Measurements from ENCODE around the gene SULT1C3. TPM values are rescaled to one million over a fixed set of nuclear protein-coding genes. Genes with fewer than 3 reads are reported as not detected.

SULT1C3 gene
- total RNA-seq, 2 donors from 2014 or later = not detected

DNA sequence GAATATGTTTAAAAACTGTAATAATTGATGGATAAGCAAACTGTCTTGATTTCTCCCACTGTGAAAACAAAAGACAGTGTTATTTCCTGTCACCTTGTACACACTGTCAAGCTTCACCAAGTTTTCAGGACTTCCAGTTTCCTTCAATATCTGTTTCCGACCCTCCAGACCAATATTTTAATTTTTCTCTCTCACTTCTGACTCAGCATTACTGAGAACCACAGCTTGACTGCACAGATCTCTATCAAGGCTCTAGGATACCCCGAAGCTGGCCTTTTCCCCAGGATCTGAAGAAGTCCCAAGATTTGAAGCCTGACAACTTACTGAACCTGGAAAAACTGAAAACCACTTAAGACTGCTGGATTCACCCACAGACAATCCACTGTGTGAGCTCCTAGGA, 13.2 kb upstream of the SULT1C3 start:
- H3K36me3 Mint-ChIP-seq = no peaks in the 10 kb centered on the region
- no peak for ATAC-seq
- no peaks in the 10 kb centered on the region for H3K4me1 Mint-ChIP-seq (ENCODE audit: low read depth in 2 of 2)
- peaks cover 3 to 7% of the 10 kb centered on the region in 2 donors for H3K27me3 Mint-ChIP-seq
- H3K9me3 Mint-ChIP-seq = peaks cover 7% of the 10 kb centered on the region
- no peak for DNase-seq (ENCODE audit: low spot score)
- H3K27ac Mint-ChIP-seq = no peak overlapping the region
- H3K4me3 Mint-ChIP-seq = no peak overlapping the region

GRCh38 chr2:108228006-108228405, 11.8 kb upstream of the SULT1C3 start:
- no peaks in the 10 kb centered on the region for H3K36me3 Mint-ChIP-seq
- H3K4me3 Mint-ChIP-seq = no peak overlapping the region
- H3K4me1 Mint-ChIP-seq (ENCODE audit: low read depth in 2 of 2) = no peaks in the 10 kb centered on the region
- no peak overlapping the region for H3K27ac Mint-ChIP-seq
- peaks cover 5 to 8% of the 10 kb centered on the region in 2 donors for H3K27me3 Mint-ChIP-seq
- no peak for DNase-seq (ENCODE audit: low spot score)
- H3K9me3 Mint-ChIP-seq = peaks cover 2% of the 10 kb centered on the region
- no peak for ATAC-seq

GRCh38 chr2:108228537-108228936, 11.2 kb upstream of the SULT1C3 start:
- H3K4me1 Mint-ChIP-seq (ENCODE audit: low read depth in 2 of 2) = no peaks in the 10 kb centered on the region
- DNase-seq (ENCODE audit: low spot score) (no peak), ATAC-seq (no peak)
- no peaks in the 10 kb centered on the region for H3K36me3 Mint-ChIP-seq
- no peaks in the 10 kb centered on the region for H3K9me3 Mint-ChIP-seq
- H3K4me3 Mint-ChIP-seq = no peak overlapping the region
- no peak overlapping the region for H3K27ac Mint-ChIP-seq
- H3K27me3 Mint-ChIP-seq = peaks cover 5 to 13% of the 10 kb centered on the region in 2 donors

DNA sequence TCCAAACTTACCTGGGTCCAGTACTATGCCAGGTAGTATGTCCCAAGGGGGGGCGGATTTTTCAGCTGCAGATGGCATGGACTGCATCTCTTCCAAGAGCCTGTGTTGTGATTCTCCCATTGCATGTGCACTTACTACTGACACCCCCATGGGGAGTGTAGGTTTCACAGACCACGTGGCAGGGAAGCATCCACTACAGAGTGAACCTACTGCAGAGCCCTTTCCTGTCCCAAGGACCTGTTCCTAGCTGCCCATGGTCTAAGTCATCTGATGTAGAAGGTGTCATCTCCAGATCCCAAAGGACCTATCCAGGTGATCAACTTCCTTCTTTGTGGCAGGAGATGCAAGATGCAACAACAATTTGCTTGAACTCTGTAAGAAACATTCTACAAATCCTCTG, 9.9 kb upstream of the SULT1C3 start:
- Mint-ChIP-seq H3K27ac (no peak overlapping the region), H3K4me1 (ENCODE audit: low read depth in 2 of 2) (no peaks in the 10 kb centered on the region), H3K36me3 (no peaks in the 10 kb centered on the region), H3K4me3 (no peak overlapping the region), H3K9me3 (peaks cover 1% of the 10 kb centered on the region), H3K27me3 (peaks cover 6 to 15% of the 10 kb centered on the region in 2 donors)
- DNase-seq (ENCODE audit: low spot score) (no peak), ATAC-seq (no peak)

DNA sequence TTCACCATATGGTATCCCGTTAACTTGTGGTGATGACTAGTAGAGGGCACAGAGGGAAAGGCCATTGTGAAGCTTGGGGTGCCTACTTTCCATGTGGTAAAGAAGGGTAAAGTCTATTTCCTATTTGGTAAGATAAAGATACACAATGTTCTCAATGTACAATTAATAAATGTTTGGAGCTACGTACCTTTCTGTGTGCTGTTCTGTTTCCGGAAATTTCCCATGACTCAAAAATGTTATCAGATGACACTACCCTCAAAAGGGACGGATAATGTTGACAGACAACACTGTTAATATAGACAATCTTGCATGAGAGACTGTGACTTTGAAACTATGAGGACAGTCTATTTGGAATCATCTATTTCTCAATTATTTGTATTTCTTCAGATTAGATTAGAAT, 4.2 kb upstream of the SULT1C3 start:
- no peak for ATAC-seq

DNA sequence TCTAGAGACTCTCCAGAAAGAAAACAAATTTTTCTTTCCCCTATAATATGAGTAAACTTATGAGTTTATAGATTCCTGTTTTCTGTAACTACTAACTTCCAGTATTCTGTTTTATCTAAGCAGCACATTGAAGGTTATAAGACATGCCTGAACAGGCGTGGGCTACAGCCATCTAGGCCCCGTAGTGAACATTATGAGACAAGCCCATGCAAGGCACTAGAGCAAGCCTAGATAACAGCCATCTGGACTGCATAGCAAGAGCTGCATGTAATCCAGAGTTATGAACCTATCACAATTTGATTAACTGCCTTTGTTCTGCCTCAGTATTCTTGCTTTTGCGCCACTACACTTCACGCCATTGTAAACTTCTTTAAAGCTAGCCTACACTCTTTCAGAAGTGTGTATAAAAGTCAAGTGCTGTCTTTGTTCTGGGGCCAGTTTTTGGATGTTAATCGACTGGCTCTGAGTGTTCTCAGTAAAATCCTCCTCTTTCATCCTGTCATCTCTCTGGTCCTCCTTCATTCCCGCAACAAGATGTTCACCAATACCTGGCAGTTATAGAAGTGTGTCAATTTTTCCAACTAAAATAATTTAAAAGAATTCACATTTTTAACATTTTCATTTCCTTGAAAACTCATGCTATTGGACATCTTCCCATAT, 3.0 kb upstream of the SULT1C3 start:
- Mint-ChIP-seq H3K9me3 (peaks cover 3% of the 10 kb centered on the region), H3K27ac (no peak overlapping the region), H3K4me1 (ENCODE audit: low read depth in 2 of 2) (no peaks in the 10 kb centered on the region), H3K4me3 (no peak overlapping the region), H3K27me3 (peaks cover 4 to 8% of the 10 kb centered on the region in 2 donors), H3K36me3 (no peaks in the 10 kb centered on the region)
- no peak for DNase-seq (ENCODE audit: low spot score)
- ATAC-seq = no peak

More for the DNA sequence above, 4.2 kb upstream of the SULT1C3 start:
- Mint-ChIP-seq H3K4me3 (no peak overlapping the region), H3K4me1 (ENCODE audit: low read depth in 2 of 2) (no peaks in the 10 kb centered on the region), H3K27ac (no peak overlapping the region), H3K27me3 (peaks cover 4 to 8% of the 10 kb centered on the region in 2 donors), H3K9me3 (peaks cover 3% of the 10 kb centered on the region), H3K36me3 (no peaks in the 10 kb centered on the region)
- no peak for DNase-seq (ENCODE audit: low spot score)

DNA sequence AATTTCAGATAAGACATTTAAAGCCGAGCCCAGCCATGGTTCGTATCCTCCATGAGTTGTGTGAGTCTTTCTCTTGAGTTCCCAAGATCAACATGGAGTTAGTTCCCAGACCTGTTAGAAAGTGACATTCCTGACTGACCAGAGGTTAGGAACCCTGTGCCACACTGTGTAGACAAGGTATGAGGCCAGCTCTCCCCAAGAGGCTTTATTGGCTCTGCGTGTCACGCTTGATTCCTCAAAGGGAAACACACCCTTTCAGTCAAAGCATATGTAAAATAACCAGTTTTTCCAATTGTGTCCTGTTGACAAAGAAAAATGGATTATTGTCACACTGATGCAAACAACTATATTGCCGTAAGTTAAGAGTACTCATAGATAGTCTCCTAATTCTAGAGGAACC, 1.2 kb downstream of the SULT1C3 start:
- Mint-ChIP-seq H3K27ac (no peak overlapping the region), H3K4me3 (no peak overlapping the region), H3K27me3 (no peaks in the 10 kb centered on the region), H3K36me3 (no peaks in the 10 kb centered on the region), H3K4me1 (ENCODE audit: low read depth in 2 of 2) (no peaks in the 10 kb centered on the region), H3K9me3 (no peaks in the 10 kb centered on the region)
- ATAC-seq (no peak), DNase-seq (ENCODE audit: low spot score) (no peak)

GRCh38 chr2:108243566-108243965, 3.8 kb downstream of the SULT1C3 start:
- no peak overlapping the region for H3K27ac Mint-ChIP-seq
- no peak for ATAC-seq
- H3K9me3 Mint-ChIP-seq = no peaks in the 10 kb centered on the region
- no peaks in the 10 kb centered on the region for H3K27me3 Mint-ChIP-seq
- H3K36me3 Mint-ChIP-seq = no peaks in the 10 kb centered on the region
- no peaks in the 10 kb centered on the region for H3K4me1 Mint-ChIP-seq (ENCODE audit: low read depth in 2 of 2)
- no peak overlapping the region for H3K4me3 Mint-ChIP-seq
- no peak for DNase-seq (ENCODE audit: low spot score)

DNA sequence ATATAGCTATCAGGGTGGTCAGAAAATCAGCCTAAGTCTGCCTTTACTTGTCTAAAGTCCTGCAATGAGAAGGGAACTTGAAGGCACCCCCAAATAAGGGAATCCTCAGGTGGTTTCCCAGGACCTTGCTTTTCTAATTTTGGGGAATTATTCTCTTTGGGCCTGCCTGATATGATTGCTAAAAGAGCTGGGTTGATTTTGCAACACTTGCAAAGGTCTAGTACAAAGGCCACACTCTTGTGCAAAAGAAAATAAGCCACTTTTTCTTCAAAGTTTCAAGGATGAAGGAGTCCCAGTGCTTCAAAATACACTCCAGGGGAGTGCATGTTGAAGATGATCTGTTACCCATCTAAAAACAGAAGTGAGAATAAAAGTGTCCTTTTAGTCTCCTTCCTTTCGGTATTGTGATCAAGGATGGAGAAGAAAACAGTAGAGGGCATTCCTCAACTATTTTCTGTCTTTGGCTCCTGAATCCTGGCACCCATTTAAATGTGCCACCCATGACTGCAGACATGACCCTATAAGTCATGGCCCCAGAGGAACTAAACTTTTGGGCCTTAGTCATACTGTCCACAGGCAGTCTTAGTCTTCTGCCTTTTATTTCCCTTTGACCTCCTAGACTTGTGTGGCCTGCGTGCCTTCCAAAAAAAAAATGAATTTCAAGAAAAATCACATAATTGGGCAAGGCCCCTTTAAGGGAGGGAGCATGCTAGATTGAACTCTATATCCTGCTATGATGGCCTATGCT, 5.1 kb downstream of the SULT1C3 start:
- H3K4me1 Mint-ChIP-seq (ENCODE audit: low read depth in 2 of 2) = no peaks in the 10 kb centered on the region
- H3K9me3 Mint-ChIP-seq = no peaks in the 10 kb centered on the region
- ATAC-seq (no peak), DNase-seq (ENCODE audit: low spot score) (no peak)
- no peak overlapping the region for H3K4me3 Mint-ChIP-seq
- H3K36me3 Mint-ChIP-seq = no peaks in the 10 kb centered on the region
- H3K27ac Mint-ChIP-seq = no peak overlapping the region
- H3K27me3 Mint-ChIP-seq = no peaks in the 10 kb centered on the region

DNA sequence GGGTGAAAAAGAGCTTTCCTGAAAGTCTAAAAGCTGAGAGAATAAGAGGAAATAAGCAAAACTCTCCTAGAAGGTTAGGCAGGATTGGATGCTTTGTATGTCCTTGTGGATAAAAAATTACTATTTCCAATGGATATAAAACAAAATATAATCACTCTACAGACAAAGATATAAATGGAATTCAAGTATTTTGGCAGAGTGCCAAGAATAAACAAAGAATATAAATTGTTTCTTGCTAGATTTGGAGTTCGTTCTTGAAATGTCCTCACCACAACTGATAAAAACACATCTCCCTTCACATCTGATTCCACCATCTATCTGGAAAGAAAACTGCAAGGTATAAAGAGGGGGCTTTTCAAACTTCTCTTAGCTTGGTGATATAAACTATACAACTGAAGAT, 13.3 kb downstream of the SULT1C3 start:
- Mint-ChIP-seq H3K27me3 (peaks cover 3 to 24% of the 10 kb centered on the region in 2 donors), H3K4me1 (ENCODE audit: low read depth in 2 of 2) (no peaks in the 10 kb centered on the region), H3K36me3 (no peaks in the 10 kb centered on the region), H3K27ac (no peak overlapping the region), H3K9me3 (no peaks in the 10 kb centered on the region), H3K4me3 (no peak overlapping the region)
- DNase-seq (ENCODE audit: low spot score) = no peak
- ATAC-seq = no peak

GRCh38 chr2:108257757-108258331, 18.1 kb downstream of the SULT1C3 start:
- ATAC-seq (no peak), DNase-seq (ENCODE audit: low spot score) (no peak)
- Mint-ChIP-seq H3K4me3 (no peak overlapping the region), H3K27me3 (peaks cover 3 to 11% of the 10 kb centered on the region in 2 donors), H3K9me3 (no peaks in the 10 kb centered on the region), H3K4me1 (ENCODE audit: low read depth in 2 of 2) (no peaks in the 10 kb centered on the region), H3K36me3 (no peaks in the 10 kb centered on the region), H3K27ac (no peak overlapping the region)

DNA sequence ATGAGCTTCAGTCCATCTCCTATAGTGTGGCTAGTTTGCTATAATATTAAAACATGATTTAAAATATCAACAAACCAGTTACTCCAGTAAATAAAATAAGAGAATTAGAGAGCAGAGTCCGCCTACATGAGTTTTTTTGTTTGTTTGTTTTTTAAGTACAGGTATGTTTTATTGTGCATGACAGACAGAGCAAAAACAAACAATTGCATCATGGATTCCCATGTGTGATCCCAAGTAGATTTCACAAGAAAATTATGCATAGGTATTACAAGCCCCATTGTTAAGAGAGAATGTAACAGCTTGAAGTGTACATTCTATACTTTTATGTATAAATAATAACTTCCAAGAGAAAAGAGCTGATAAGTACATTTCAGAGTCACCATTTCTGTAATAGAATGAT, 21.0 kb downstream of the SULT1C3 start:
- Mint-ChIP-seq H3K4me1 (ENCODE audit: low read depth in 2 of 2) (no peaks in the 10 kb centered on the region), H3K9me3 (no peaks in the 10 kb centered on the region), H3K4me3 (no peak overlapping the region), H3K27me3 (peaks cover 0 to 9% of the 10 kb centered on the region in 2 donors), H3K36me3 (no peaks in the 10 kb centered on the region), H3K27ac (no peak overlapping the region)
- DNase-seq (ENCODE audit: low spot score) (no peak), ATAC-seq (no peak)

DNA sequence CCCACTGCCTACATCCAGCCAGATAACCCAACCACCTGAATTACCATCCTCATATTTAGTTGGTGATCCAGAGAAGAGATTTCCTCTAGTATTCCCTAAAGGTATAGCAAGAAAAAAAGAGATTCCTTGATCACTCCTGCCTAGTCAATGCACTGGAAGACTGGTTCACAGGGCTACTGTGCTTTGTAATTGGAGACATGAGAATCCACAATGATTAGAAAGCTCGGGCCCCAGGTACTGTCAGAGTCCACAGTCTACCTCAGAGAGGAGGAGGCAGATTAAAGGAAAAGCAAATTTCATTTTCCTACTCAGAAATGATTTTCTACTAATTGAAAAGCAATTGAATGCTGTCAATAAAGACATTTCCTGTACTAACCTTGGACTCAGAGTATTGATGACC, 22.3 kb downstream of the SULT1C3 start:
- no peaks in the 10 kb centered on the region for H3K4me1 Mint-ChIP-seq (ENCODE audit: low read depth in 2 of 2)
- H3K9me3 Mint-ChIP-seq = no peaks in the 10 kb centered on the region
- H3K27me3 Mint-ChIP-seq = peaks cover 3 to 9% of the 10 kb centered on the region in 2 donors
- no peak overlapping the region for H3K4me3 Mint-ChIP-seq
- DNase-seq (ENCODE audit: low spot score) (no peak), ATAC-seq (no peak)
- no peaks in the 10 kb centered on the region for H3K36me3 Mint-ChIP-seq
- no peak overlapping the region for H3K27ac Mint-ChIP-seq

GRCh38 chr2:108263401-108263800, 23.6 kb downstream of the SULT1C3 start:
- H3K9me3 Mint-ChIP-seq = no peaks in the 10 kb centered on the region
- no peak overlapping the region for H3K4me3 Mint-ChIP-seq
- no peaks in the 10 kb centered on the region for H3K4me1 Mint-ChIP-seq (ENCODE audit: low read depth in 2 of 2)

More at GRCh38 chr2:108263401-108263800, 23.6 kb downstream of the SULT1C3 start:
- peaks cover 3 to 9% of the 10 kb centered on the region in 2 donors for H3K27me3 Mint-ChIP-seq
- H3K27ac Mint-ChIP-seq = no peak overlapping the region
- DNase-seq (ENCODE audit: low spot score) (no peak), ATAC-seq (no peak)
- no peaks in the 10 kb centered on the region for H3K36me3 Mint-ChIP-seq

Measured in natural killer cell treated with Interleukin-12 subunit alpha and Interleukin-12 subunit beta and Interleukin-15 and Interleukin-18, amount 100 ng/mL, for 72 hours (primary cell).